HCT116 (cell line): ENCODE results near the gene SLC7A10. TPM values are rescaled to one million over a fixed set of nuclear protein-coding genes. Genes with fewer than 3 reads are reported as not detected.

Experiments used
- ATAC-seq: fragments of 200-7000 bp; cut with Tn5 transposase; 2 replicates; pipeline ENCODE4 v1.9.1; 2020; ENCODE audit warnings: mild to moderate bottlenecking, moderate library complexity
- BruUV-seq: library from RNA; stranded (reverse); fragments of 400-500 nt; replicated peaks from 2 replicates; lab custom pipeline; 2021; lab: Mats Ljungman, UMichigan
- CTCF ChIA-PET: fragments of 300-600 bp; sonication (Branson Sonifier 250); formaldehyde crosslinking; loops from one replicate; lab custom pipeline; 2021; ENCODE audit warnings: antibody characterized with exemption; lab: Charles Lee
- POLR2A ChIA-PET: fragments of 300-600, 350-600 bp; sonication (Branson Sonifier 250); formaldehyde crosslinking; loops from one replicate; lab custom pipeline; 2021; ENCODE audit warnings: antibody characterized with exemption; lab: Charles Lee
- RAD21 ChIA-PET, 2 experiments: fragments of 300-600 bp; sonication (Branson Sonifier 250); formaldehyde crosslinking; loops; one replicate each; lab custom pipeline; 2023; ENCODE audit warnings: low total read pairs in 2 of 2; ENCODE audit not compliant: uncharacterized antibody in 2 of 2, unreplicated experiment in 2 of 2, low non-redundant PET in 1 of 2; lab: Charles Lee
- DNase-seq: peaks from one replicate; pipeline ENCODE4 v3.0.0-alpha.2; 2010; ENCODE audit warnings: low read depth, low spot score
- H2AFZ ChIP-seq: fragments of 200-600 bp; shearing (Covaris generic), sonication (generic); 2 replicates; pipeline ENCODE4 v1.6.1; 2017; ENCODE audit warnings: low read depth, mixed run types, mixed read lengths, antibody characterized with exemption, low read length; ENCODE audit not compliant: poor library complexity, severe bottlenecking
- H3K27ac ChIP-seq: 2 replicates; pipeline ENCODE4 v1.5.1; 2012; ENCODE audit warnings: low read depth, low read length
- H3K27me3 ChIP-seq: fragments of 200-600 bp; sonication (generic); 2 replicates; pipeline ENCODE4 v1.6.1; 2016; ENCODE audit warnings: mixed run types, low read length, mixed read lengths; ENCODE audit not compliant: insufficient read depth
- H3K36me3 ChIP-seq, 2 experiments: fragments of 200-500 bp in 1 of 2; fragments of 200-600 bp in 1 of 2; sonication (Bioruptor generic) in 1 of 2; sonication (generic) in 1 of 2; 2 replicates each; pipeline versions ENCODE4 v1.5.1 to v1.6.1; 2014 to 2016; ENCODE audit warnings: low read length in 2 of 2, inconsistent platforms in 1 of 2, mixed read lengths in 1 of 2, mixed run types in 1 of 2; ENCODE audit not compliant: insufficient read depth in 2 of 2, control insufficient read depth in 1 of 2
- H3K4me1 ChIP-seq, 2 experiments: fragments of 200-600 bp in 1 of 2; sonication (generic) in 1 of 2; 2 replicates each; pipeline versions ENCODE4 v1.5.1 to v1.6.1; 2012 to 2017; ENCODE audit warnings: low read length in 2 of 2, inconsistent platforms in 1 of 2, mild to moderate bottlenecking in 1 of 2, mixed read lengths in 1 of 2, mixed run types in 1 of 2, moderate library complexity in 1 of 2; ENCODE audit not compliant: insufficient read depth in 2 of 2, control insufficient read depth in 1 of 2
- H3K4me2 ChIP-seq: fragments of 200-600 bp; sonication (generic); 2 replicates; pipeline ENCODE4 v1.6.1; 2017; ENCODE audit warnings: mixed run types, low read length, mixed read lengths
- H3K4me3 ChIP-seq, 2 experiments: fragments of 200-600 bp in 1 of 2; sonication (generic) in 1 of 2; replicated peaks in 1 of 2; 2 replicates each; pipeline ENCODE4 v1.5.1; 2011 to 2016; ENCODE audit warnings: low read length in 2 of 2, control low read depth in 1 of 2, low read depth in 1 of 2, mild to moderate bottlenecking in 1 of 2, mixed read lengths in 1 of 2, mixed run types in 1 of 2
- H3K79me2 ChIP-seq: fragments of 200-600 bp; sonication (generic); 2 replicates; pipeline ENCODE4 v1.6.1; 2017; ENCODE audit warnings: mild to moderate bottlenecking, mixed run types, low read length, moderate library complexity, mixed read lengths; ENCODE audit not compliant: insufficient read depth
- H3K9ac ChIP-seq: fragments of 200-600 bp; sonication (generic); 2 replicates; pipeline ENCODE4 v1.6.1; 2016; ENCODE audit warnings: low read length, mixed read lengths
- H3K9me2 ChIP-seq: fragments of 200-600 bp; sonication (generic), shearing (Covaris generic); 2 replicates; pipeline ENCODE4 v1.6.1; 2017; ENCODE audit warnings: mixed run types, mild to moderate bottlenecking, moderate library complexity; ENCODE audit not compliant: insufficient read depth
- H3K9me3 ChIP-seq, 2 experiments: fragments of 200-500 bp in 1 of 2; fragments of 200-600 bp in 1 of 2; sonication (Bioruptor generic) in 1 of 2; sonication (generic) in 1 of 2; 2 replicates each; pipeline ENCODE4 v1.6.1; 2014 to 2017; ENCODE audit warnings: low read length in 2 of 2, mixed read lengths in 2 of 2, inconsistent platforms in 1 of 2, low read depth in 1 of 2, mild to moderate bottlenecking in 1 of 2, mixed run types in 1 of 2, moderate library complexity in 1 of 2; ENCODE audit not compliant: control insufficient read depth in 1 of 2, insufficient read depth in 1 of 2
- H4K20me1 ChIP-seq: fragments of 200-600 bp; sonication (generic), shearing (Covaris generic); 2 replicates; pipeline ENCODE4 v1.6.1; 2017; ENCODE audit warnings: mixed run types, mild to moderate bottlenecking, moderate library complexity; ENCODE audit not compliant: insufficient read depth
- EZH2phosphoT487 ChIP-seq: fragments of 200-600 bp; IDR thresholded peaks from 2 replicates; pipeline ENCODE4 v1.6.1; 2018; ENCODE audit warnings: antibody characterized with exemption, borderline replicate concordance
- JUND ChIP-seq: IDR thresholded peaks from 2 replicates; pipeline ENCODE4 v1.6.1; 2012
- POLR2A ChIP-seq: IDR thresholded peaks from 2 replicates; pipeline ENCODE4 v1.7.0; 2011; ENCODE audit warnings: borderline replicate concordance; ENCODE audit not compliant: insufficient read depth, insufficient read length; ENCODE audit errors: extremely low read depth
- REST ChIP-seq: IDR thresholded peaks from 2 replicates; pipeline ENCODE4 v1.6.1; 2012; ENCODE audit warnings: low read depth
- intact Hi-C: fragments of 100-400 bp; cut with micrococcal nuclease; formaldehyde crosslinking; loops from 2 replicates; pipeline ENCODE4 v1.10.0; 2022
- total RNA-seq: library from RNA; stranded (reverse); gene quantifications from one replicate; pipeline ENCODE4 v1.2.1, GENCODE V29; 2021; ENCODE audit not compliant: unreplicated experiment

Gene SLC7A10
- total RNA-seq, 1 experiment from 2014 or later = 0.25 TPM

- no TSS peak for BruUV-seq
- Histone ChIP-seq H3K4me2 (no peak overlapping the region), H3K27ac (no peak overlapping the region), H3K4me3 (no peak overlapping the region), H3K9me3 (no peaks in the 10 kb centered on the region), H3K9me2 (no peaks in the 10 kb centered on the region), H3K79me2 (peaks cover 14% of the 10 kb centered on the region), H3K9ac (no peak overlapping the region), H2AFZ (no peak overlapping the region), H3K4me1 (peaks cover 11 to 18% of the 10 kb centered on the region in 2 experiments), H3K27me3 (no peaks in the 10 kb centered on the region), H3K36me3 (peaks cover 0 to 7% of the 10 kb centered on the region in 2 experiments; a peak in 1 of 4 replicates), H4K20me1 (no peaks in the 10 kb centered on the region)
- POLR2A ChIA-PET = no interaction called here
- no peak for ATAC-seq
- intact Hi-C loops = no loop called here
- DNase-seq = no peak
- CTCF ChIA-PET = interaction anchor here (1.2 kb wide), 1 partner anchor 13 kb away, joined by 5 read pairs; no protein-coding TSS in a partner anchor
- TF ChIP-seq POLR2A = no peak
- TF ChIP-seq REST = no peak
- TF ChIP-seq JUND = no peak
- TF ChIP-seq EZH2phosphoT487 = no peak
- RAD21 ChIA-PET = no interaction called here
Measured at GRCh38 chr19:33196446-33197193, 29.0 kb downstream of the SLC7A10 start.
